SU-DHL-6 (cell line): ENCODE data around the gene RASGRP1.

Source experiments
- H2AFZ ChIP-seq: fragments of 200-600 bp; sonication (generic); 2 replicates; pipeline ENCODE4 v1.6.1; 2014; ENCODE audit warnings: low read depth, mild to moderate bottlenecking, moderate library complexity, mixed read lengths, antibody characterized with exemption, low read length; ENCODE audit not compliant: severe bottlenecking
- H3F3A ChIP-seq: fragments of 200-600 bp; shearing (Covaris generic); 2 replicates; pipeline ENCODE4 v1.6.0; 2016; ENCODE audit warnings: antibody characterized with exemption, mild to moderate bottlenecking; ENCODE audit not compliant: insufficient read depth
- H3K27ac ChIP-seq: fragments of 200-600 bp; sonication (generic); 2 replicates; pipeline ENCODE4 v1.5.1; 2016; ENCODE audit warnings: low read depth, mild to moderate bottlenecking, low read length, moderate library complexity, mixed read lengths
- H3K27me3 ChIP-seq: fragments of 200-600 bp; sonication (generic), shearing (Covaris generic); 2 replicates; pipeline ENCODE4 v1.6.0; 2014; ENCODE audit warnings: mild to moderate bottlenecking, low read length
- H3K36me3 ChIP-seq: fragments of 200-600 bp; sonication (generic); 2 replicates; pipeline ENCODE4 v1.6.1; 2014; ENCODE audit warnings: mild to moderate bottlenecking, low read length, mixed read lengths
- H3K4me2 ChIP-seq: fragments of 300-600, 200-600 bp; shearing (Covaris generic), sonication (generic); 2 replicates; pipeline ENCODE4 v1.6.0; 2014; ENCODE audit warnings: low read length, low read depth, mild to moderate bottlenecking; ENCODE audit not compliant: poor library complexity, severe bottlenecking
- H3K4me3 ChIP-seq: fragments of 200-600 bp; sonication (generic); 2 replicates; pipeline ENCODE4 v1.5.1; 2014; ENCODE audit warnings: antibody characterized with exemption, low read length, mild to moderate bottlenecking, mixed read lengths; ENCODE audit not compliant: insufficient read depth, poor library complexity, severe bottlenecking
- H3K79me2 ChIP-seq: fragments of 200-600 bp; sonication (generic); 2 replicates; pipeline ENCODE4 v1.6.1; 2014; ENCODE audit warnings: mild to moderate bottlenecking, low read length, moderate library complexity; ENCODE audit not compliant: insufficient read depth
- H3K9ac ChIP-seq: fragments of 200-600 bp; sonication (generic); 2 replicates; pipeline ENCODE4 v1.7.0; 2014; ENCODE audit warnings: mild to moderate bottlenecking, low read length
- H3K9me2 ChIP-seq: fragments of 200-600 bp; sonication (generic); replicated peaks from 2 replicates; pipeline ENCODE4 v1.6.1; 2014; ENCODE audit warnings: low read length; ENCODE audit not compliant: insufficient read depth
- H3K9me3 ChIP-seq: fragments of 200-600 bp; sonication (generic); 2 replicates; pipeline ENCODE4 v1.6.1; 2014; ENCODE audit warnings: low read length, mixed read lengths; ENCODE audit not compliant: insufficient read depth
- H4K20me1 ChIP-seq: fragments of 200-600 bp; sonication (generic); 2 replicates; pipeline ENCODE4 v1.6.1; 2014; ENCODE audit warnings: low read depth, mild to moderate bottlenecking, antibody characterized with exemption, low read length, moderate library complexity, mixed read lengths
- CTCF ChIP-seq: fragments of 200-600 bp; sonication (generic); IDR thresholded peaks from one replicate; pipeline ENCODE4 v1.5.1; 2017; ENCODE audit warnings: antibody characterized with exemption, mild to moderate bottlenecking, low read length, moderate library complexity; ENCODE audit not compliant: insufficient read depth, poor library complexity, severe bottlenecking
- EZH2phosphoT487 ChIP-seq: fragments of 200-600 bp; sonication (generic), shearing (Covaris generic); conservative IDR thresholded peaks from 2 replicates; pipeline ENCODE4 v1.6.1; 2018; ENCODE audit warnings: mild to moderate bottlenecking, antibody characterized with exemption, low read length, moderate library complexity, mixed read lengths

RASGRP1 gene

GRCh38 chr15:38602910-38603670, 38.5 kb upstream of the RASGRP1 start:
- H3F3A ChIP-seq = no peaks in the 10 kb centered on the region
- no peaks in the 10 kb centered on the region for H3K9me2 ChIP-seq
- no peaks in the 10 kb centered on the region for H3K27me3 ChIP-seq
- H3K27ac ChIP-seq = no peak overlapping the region
- H3K4me3 ChIP-seq = no peak overlapping the region
- no peaks in the 10 kb centered on the region for H3K79me2 ChIP-seq
- no peak overlapping the region for H2AFZ ChIP-seq
- H3K9me3 ChIP-seq = no peaks in the 10 kb centered on the region
- no peak overlapping the region for H3K4me2 ChIP-seq
- no peaks in the 10 kb centered on the region for H4K20me1 ChIP-seq
- H3K36me3 ChIP-seq = no peaks in the 10 kb centered on the region
- no peak overlapping the region for H3K9ac ChIP-seq
- TF ChIP-seq EZH2phosphoT487 = no peak
- TF ChIP-seq CTCF = no peak

- Histone ChIP-seq H3F3A (no peaks in the 10 kb centered on the region), H3K9me3 (no peaks in the 10 kb centered on the region), H3K27me3 (no peaks in the 10 kb centered on the region), H3K9me2 (no peaks in the 10 kb centered on the region), H3K4me3 (no peak overlapping the region), H2AFZ (no peak overlapping the region), H3K4me2 (no peak overlapping the region), H3K27ac (no peak overlapping the region), H3K9ac (no peak overlapping the region), H3K79me2 (no peaks in the 10 kb centered on the region), H3K36me3 (no peaks in the 10 kb centered on the region), H4K20me1 (no peaks in the 10 kb centered on the region)
- TF ChIP-seq CTCF = no peak
- no peak for TF ChIP-seq EZH2phosphoT487
These were observed 35.6 kb upstream of the RASGRP1 start for GRCh38 chr15:38600236-38600635.

GRCh38 chr15:38598749-38599148, 34.1 kb upstream of the RASGRP1 start:
- Histone ChIP-seq H3K9me2 (no peaks in the 10 kb centered on the region), H3K9me3 (no peaks in the 10 kb centered on the region), H3K4me2 (no peak overlapping the region), H3K27ac (no peak overlapping the region), H3K9ac (no peak overlapping the region), H3K36me3 (no peaks in the 10 kb centered on the region), H4K20me1 (no peaks in the 10 kb centered on the region), H3K79me2 (no peaks in the 10 kb centered on the region), H3F3A (no peaks in the 10 kb centered on the region), H2AFZ (no peak overlapping the region), H3K4me3 (no peak overlapping the region), H3K27me3 (no peaks in the 10 kb centered on the region)
- no peak for TF ChIP-seq EZH2phosphoT487
- TF ChIP-seq CTCF = no peak
